Panc1 (cell line): Measurements from ENCODE around the gene LHFPL2. TPM values are rescaled to one million over a fixed set of nuclear protein-coding genes. Genes with fewer than 3 reads are reported as not detected.

Source experiments
- ATAC-seq: fragments of 200-7000 bp; cut with Tn5 transposase; 2 replicates; pipeline ENCODE4 v1.9.1; 2020; ENCODE audit warnings: mild to moderate bottlenecking, moderate library complexity
- BruUV-seq: library from RNA; stranded (reverse); fragments of 400-500 nt; replicated peaks from 2 replicates; lab custom pipeline; 2021; lab: Mats Ljungman, UMichigan
- CTCF ChIA-PET: fragments of 300-600 bp; sonication (Branson Sonifier 250); formaldehyde crosslinking; loops from one replicate; lab custom pipeline; 2022; ENCODE audit warnings: antibody characterized with exemption; lab: Charles Lee
- POLR2A ChIA-PET: fragments of 300-600 bp; sonication (Branson Sonifier 250); formaldehyde crosslinking; loops from one replicate; lab custom pipeline; 2022; ENCODE audit warnings: antibody characterized with exemption; lab: Charles Lee
- DNase-seq: peaks from one replicate; pipeline ENCODE4 v3.0.0-alpha.2; 2010; ENCODE audit warnings: low read depth, low spot score
- H3K27ac ChIP-seq: 2 replicates; pipeline ENCODE4 v1.5.1; 2011; ENCODE audit warnings: mild to moderate bottlenecking, low read length, inconsistent platforms
- H3K27me3 ChIP-seq: fragments of 200-500 bp; sonication (Bioruptor generic); 2 replicates; pipeline ENCODE4 v1.6.0; 2014; ENCODE audit warnings: low read length, inconsistent platforms; ENCODE audit not compliant: control insufficient read depth, insufficient read depth
- H3K36me3 ChIP-seq: fragments of 200-500 bp; sonication (Bioruptor generic); 2 replicates; pipeline ENCODE4 v1.5.1; 2014; ENCODE audit warnings: inconsistent platforms, mild to moderate bottlenecking, low read length, moderate library complexity; ENCODE audit not compliant: control insufficient read depth, insufficient read depth
- H3K4me1 ChIP-seq: 2 replicates; pipeline ENCODE4 v1.5.1; 2011; ENCODE audit warnings: inconsistent platforms, mild to moderate bottlenecking, low read length, moderate library complexity; ENCODE audit not compliant: control insufficient read depth, insufficient read depth
- H3K4me3 ChIP-seq, 2 experiments: 2 replicates each; pipeline ENCODE4 v1.5.1; 2011 to 2012; ENCODE audit warnings: low read depth in 2 of 2, low read length in 2 of 2, mild to moderate bottlenecking in 2 of 2, inconsistent platforms in 1 of 2, moderate library complexity in 1 of 2
- H3K9me3 ChIP-seq: fragments of 200-500 bp; sonication (Bioruptor generic); 2 replicates; pipeline ENCODE4 v1.5.1; 2014; ENCODE audit warnings: low read depth, mild to moderate bottlenecking, inconsistent platforms, low read length, moderate library complexity; ENCODE audit not compliant: control insufficient read depth, insufficient read depth
- POLR2AphosphoS5 ChIP-seq: IDR thresholded peaks from 2 replicates; pipeline ENCODE4 v1.6.1; 2012; ENCODE audit warnings: mild to moderate bottlenecking, low read depth, low read length, moderate library complexity
- SIN3A ChIP-seq: IDR thresholded peaks from 2 replicates; pipeline ENCODE4 v1.6.1; 2012; ENCODE audit warnings: low read depth, mild to moderate bottlenecking, low read length, moderate library complexity, borderline replicate concordance; ENCODE audit not compliant: insufficient read depth
- TCF7L2 ChIP-seq: IDR thresholded peaks from 2 replicates; pipeline ENCODE4 v1.6.1; 2011; ENCODE audit warnings: mild to moderate bottlenecking, low read depth, low read length, inconsistent platforms
- in situ Hi-C: cut with HindIII; loops from 2 replicates; pipeline ENCODE4 v1.10.0; 2016; ENCODE audit warnings: low sequenced_read_pairs, low pct_unique_long_range_greater_than_20kb
- intact Hi-C: fragments of 100-400 bp; cut with micrococcal nuclease; formaldehyde crosslinking; loops from one replicate; pipeline ENCODE4 v1.10.0; 2022; ENCODE audit not compliant: unreplicated experiment
- total RNA-seq: library from RNA; stranded (reverse); gene quantifications from one replicate; pipeline ENCODE4 v1.2.1, GENCODE V29; 2021; ENCODE audit not compliant: unreplicated experiment
- TF ChIP-seq, protein P1 (sequence below), 2 experiments: IDR thresholded peaks; 2 replicates each; pipeline ENCODE4 v1.6.1; 2011 to 2012; ENCODE audit warnings: low read depth in 2 of 2, control low read depth in 1 of 2, low read length in 1 of 2, mild to moderate bottlenecking in 1 of 2, moderate library complexity in 1 of 2; ENCODE audit not compliant: insufficient read depth in 1 of 2
- TF ChIP-seq, protein P2 (sequence below): fragments of 450-650 bp; IDR thresholded peaks from 2 replicates; pipeline ENCODE4 v1.5.1; 2017; ENCODE audit warnings: mild to moderate bottlenecking

Gene LHFPL2
- total RNA-seq, 1 experiment from 2014 or later, result 25.8 TPM

DNA sequence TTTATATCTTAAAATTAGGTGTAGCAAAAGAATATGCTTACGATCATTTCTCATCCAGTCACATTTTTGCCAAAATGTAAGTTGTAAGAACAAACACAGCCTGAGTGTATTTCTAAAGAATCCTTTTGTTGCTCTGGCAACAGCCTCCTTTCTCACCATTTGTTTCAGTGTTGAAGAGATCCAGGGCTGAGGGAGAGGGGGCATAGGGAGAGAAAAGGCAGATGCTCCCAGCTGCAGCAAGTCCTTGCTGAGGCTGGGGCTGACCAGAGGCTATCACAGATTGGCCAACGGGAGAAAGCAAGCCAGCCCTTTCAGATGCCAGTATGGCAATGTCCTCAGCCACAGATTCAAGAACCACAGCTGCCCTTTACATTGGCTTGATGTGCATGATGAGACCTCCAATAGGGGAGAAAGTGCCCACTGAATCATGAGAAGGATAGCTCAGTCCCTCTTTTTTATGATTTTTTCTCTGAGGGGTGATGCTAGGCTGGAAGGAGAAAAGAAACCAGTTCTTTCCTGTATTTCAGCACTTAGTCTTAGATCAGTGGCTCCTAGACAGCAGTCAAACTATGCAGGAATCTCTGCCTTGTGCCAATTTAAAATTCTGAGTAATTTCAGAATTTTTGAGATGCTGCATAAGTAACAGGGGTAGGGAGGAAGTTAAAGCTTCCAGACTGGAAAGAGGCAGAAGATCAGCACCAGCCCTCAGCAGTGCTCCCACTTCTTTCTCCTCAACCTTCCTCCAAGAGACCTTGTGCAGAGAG lies 142.1 kb downstream of the LHFPL2 start:
- ChIA-PET CTCF (no interaction called here), POLR2A (no interaction called here)
- TF ChIP-seq SIN3A, result no peak
- TF ChIP-seq, protein P1, sequence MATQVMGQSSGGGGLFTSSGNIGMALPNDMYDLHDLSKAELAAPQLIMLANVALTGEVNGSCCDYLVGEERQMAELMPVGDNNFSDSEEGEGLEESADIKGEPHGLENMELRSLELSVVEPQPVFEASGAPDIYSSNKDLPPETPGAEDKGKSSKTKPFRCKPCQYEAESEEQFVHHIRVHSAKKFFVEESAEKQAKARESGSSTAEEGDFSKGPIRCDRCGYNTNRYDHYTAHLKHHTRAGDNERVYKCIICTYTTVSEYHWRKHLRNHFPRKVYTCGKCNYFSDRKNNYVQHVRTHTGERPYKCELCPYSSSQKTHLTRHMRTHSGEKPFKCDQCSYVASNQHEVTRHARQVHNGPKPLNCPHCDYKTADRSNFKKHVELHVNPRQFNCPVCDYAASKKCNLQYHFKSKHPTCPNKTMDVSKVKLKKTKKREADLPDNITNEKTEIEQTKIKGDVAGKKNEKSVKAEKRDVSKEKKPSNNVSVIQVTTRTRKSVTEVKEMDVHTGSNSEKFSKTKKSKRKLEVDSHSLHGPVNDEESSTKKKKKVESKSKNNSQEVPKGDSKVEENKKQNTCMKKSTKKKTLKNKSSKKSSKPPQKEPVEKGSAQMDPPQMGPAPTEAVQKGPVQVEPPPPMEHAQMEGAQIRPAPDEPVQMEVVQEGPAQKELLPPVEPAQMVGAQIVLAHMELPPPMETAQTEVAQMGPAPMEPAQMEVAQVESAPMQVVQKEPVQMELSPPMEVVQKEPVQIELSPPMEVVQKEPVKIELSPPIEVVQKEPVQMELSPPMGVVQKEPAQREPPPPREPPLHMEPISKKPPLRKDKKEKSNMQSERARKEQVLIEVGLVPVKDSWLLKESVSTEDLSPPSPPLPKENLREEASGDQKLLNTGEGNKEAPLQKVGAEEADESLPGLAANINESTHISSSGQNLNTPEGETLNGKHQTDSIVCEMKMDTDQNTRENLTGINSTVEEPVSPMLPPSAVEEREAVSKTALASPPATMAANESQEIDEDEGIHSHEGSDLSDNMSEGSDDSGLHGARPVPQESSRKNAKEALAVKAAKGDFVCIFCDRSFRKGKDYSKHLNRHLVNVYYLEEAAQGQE (IDR thresholded peaks at IDR 0.05; ENCODE audit: insufficient read depth in 1 of 2, low read depth in 2 of 2, low read length in 1 of 2), result no peak
- no peak for TF ChIP-seq POLR2AphosphoS5
- no peak for TF ChIP-seq TCF7L2
- TF ChIP-seq, protein P2, sequence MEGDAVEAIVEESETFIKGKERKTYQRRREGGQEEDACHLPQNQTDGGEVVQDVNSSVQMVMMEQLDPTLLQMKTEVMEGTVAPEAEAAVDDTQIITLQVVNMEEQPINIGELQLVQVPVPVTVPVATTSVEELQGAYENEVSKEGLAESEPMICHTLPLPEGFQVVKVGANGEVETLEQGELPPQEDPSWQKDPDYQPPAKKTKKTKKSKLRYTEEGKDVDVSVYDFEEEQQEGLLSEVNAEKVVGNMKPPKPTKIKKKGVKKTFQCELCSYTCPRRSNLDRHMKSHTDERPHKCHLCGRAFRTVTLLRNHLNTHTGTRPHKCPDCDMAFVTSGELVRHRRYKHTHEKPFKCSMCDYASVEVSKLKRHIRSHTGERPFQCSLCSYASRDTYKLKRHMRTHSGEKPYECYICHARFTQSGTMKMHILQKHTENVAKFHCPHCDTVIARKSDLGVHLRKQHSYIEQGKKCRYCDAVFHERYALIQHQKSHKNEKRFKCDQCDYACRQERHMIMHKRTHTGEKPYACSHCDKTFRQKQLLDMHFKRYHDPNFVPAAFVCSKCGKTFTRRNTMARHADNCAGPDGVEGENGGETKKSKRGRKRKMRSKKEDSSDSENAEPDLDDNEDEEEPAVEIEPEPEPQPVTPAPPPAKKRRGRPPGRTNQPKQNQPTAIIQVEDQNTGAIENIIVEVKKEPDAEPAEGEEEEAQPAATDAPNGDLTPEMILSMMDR, result no peak
- intact Hi-C loops (no loop called here), in situ Hi-C loops (no loop called here)
- Histone ChIP-seq H3K4me3 (no peak overlapping the region), H3K4me1 (peaks cover 8% of the 10 kb centered on the region; the same call in 1 of the 2 replicates), H3K27me3 (no peaks in the 10 kb centered on the region), H3K36me3 (no peaks in the 10 kb centered on the region), H3K27ac (no peak overlapping the region), H3K9me3 (no peaks in the 10 kb centered on the region)
- ATAC-seq, result no peak
- DNase-seq, result no peak
- BruUV-seq, result no TSS peak

DNA sequence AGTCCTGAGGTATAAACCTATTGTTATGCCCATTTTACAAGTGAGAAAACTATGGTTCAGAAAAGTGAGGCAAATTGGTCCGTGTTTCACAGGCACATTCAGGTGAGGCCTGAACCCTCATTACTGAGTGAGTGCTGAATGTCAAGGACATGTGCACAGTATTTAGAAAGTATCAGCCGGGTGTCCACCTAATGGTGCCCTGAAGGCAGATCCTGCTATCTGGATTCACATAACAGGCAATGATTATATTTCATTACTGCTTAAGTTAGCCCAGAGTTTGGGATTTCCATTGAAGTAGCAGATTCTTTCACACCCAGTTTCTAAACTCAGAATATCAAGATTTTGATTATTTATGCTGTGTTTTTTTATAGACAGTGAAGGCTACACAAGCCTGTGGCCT lies 142.7 kb downstream of the LHFPL2 start:
- no peaks in the 10 kb centered on the region for H3K36me3 ChIP-seq
- ATAC-seq, result no peak
- peaks cover 8% of the 10 kb centered on the region; the same call in 1 of the 2 replicates for H3K4me1 ChIP-seq
- no TSS peak for BruUV-seq
- POLR2A ChIA-PET, result no interaction called here
- no peaks in the 10 kb centered on the region for H3K9me3 ChIP-seq
- TF ChIP-seq SIN3A (no peak), POLR2AphosphoS5 (no peak), TCF7L2 (no peak)
- TF ChIP-seq, protein P2, result no peak
- in situ Hi-C loops, result no loop called here
- CTCF ChIA-PET, result no interaction called here
- DNase-seq, result no peak
- no peaks in the 10 kb centered on the region for H3K27me3 ChIP-seq
- H3K4me3 ChIP-seq, result no peak overlapping the region
- H3K27ac ChIP-seq, result no peak overlapping the region
- intact Hi-C loops, result no loop called here
